SK-N-SH (cell line): ENCODE results near the gene EPS8L2. TPM values are rescaled to one million over a fixed set of nuclear protein-coding genes. Genes with fewer than 3 reads are reported as not detected.
"Not testable (repeated sequence)": the region's sequence is repeated elsewhere in the genome, so short reads cannot be mapped to it uniquely, and the experiment has no call there.

Experiments used
- CTCF ChIA-PET: fragments of 300-600, 350-600 bp; formaldehyde crosslinking; extraction: SDS; loops from one replicate; lab custom pipeline; 2021; lab: Yijun Ruan, JAX
- POLR2A ChIA-PET: fragments of 350-600 bp; sonication (Branson Sonifier 250); formaldehyde crosslinking; extraction: SDS; loops from one replicate; lab custom pipeline; 2020; ENCODE audit warnings: antibody characterized with exemption, inconsistent platforms; lab: Yijun Ruan, JAX
- DNase-seq: peaks from one replicate; pipeline ENCODE4 v3.0.0; 2012
- H2AFZ ChIP-seq: fragments of 200-600 bp; sonication (generic); 2 replicates; pipeline ENCODE4 v1.8.1; 2016; ENCODE audit warnings: antibody characterized with exemption, mild to moderate bottlenecking, low read depth
- H3F3A ChIP-seq: fragments of 200-600 bp; sonication (generic); replicated peaks from 2 replicates; pipeline ENCODE3; 2016; ENCODE audit warnings: antibody characterized with exemption, mild to moderate bottlenecking; ENCODE audit not compliant: insufficient read depth
- H3K27ac ChIP-seq, 2 experiments: fragments of 200-500 bp in 1 of 2; fragments of 200-600 bp in 1 of 2; sonication (Bioruptor generic) in 1 of 2; sonication (generic), shearing (Covaris generic) in 1 of 2; 2 replicates each; pipeline versions ENCODE4 v1.5.1 to v1.6.1; 2014 to 2016; ENCODE audit warnings: low read depth in 2 of 2, inconsistent platforms in 1 of 2, low read length in 1 of 2, mild to moderate bottlenecking in 1 of 2, mixed read lengths in 1 of 2
- H3K27me3 ChIP-seq: fragments of 200-600 bp; sonication (generic), shearing (Covaris generic); 2 replicates; pipeline ENCODE4 v1.6.1; 2016; ENCODE audit warnings: mixed run types; ENCODE audit not compliant: insufficient read depth
- H3K36me3 ChIP-seq, 2 experiments: fragments of 200-500 bp in 1 of 2; fragments of 200-600 bp in 1 of 2; sonication (Bioruptor generic) in 1 of 2; sonication (generic) in 1 of 2; replicated peaks in 1 of 2; 2 replicates each; pipeline versions ENCODE3 to v1.5.1; 2014 to 2016; ENCODE audit warnings: low read length in 1 of 2, mild to moderate bottlenecking in 1 of 2; ENCODE audit not compliant: insufficient read depth in 2 of 2, control insufficient read depth in 1 of 2
- H3K4me1 ChIP-seq, 2 experiments: fragments of 200-500 bp in 1 of 2; fragments of 200-600 bp in 1 of 2; sonication (Bioruptor generic) in 1 of 2; sonication (generic), shearing (Covaris generic) in 1 of 2; 2 replicates each; pipeline versions ENCODE4 v1.5.1 to v1.6.1; 2014 to 2016; ENCODE audit warnings: low read depth in 1 of 2, low read length in 1 of 2, mixed run types in 1 of 2; ENCODE audit not compliant: insufficient read depth in 2 of 2, control insufficient read depth in 1 of 2
- H3K4me2 ChIP-seq: fragments of 200-600 bp; sonication (generic), shearing (Covaris generic); 2 replicates; pipeline ENCODE4 v1.6.1; 2017; ENCODE audit warnings: mixed run types
- H3K4me3 ChIP-seq, 2 experiments: fragments of 200-500 bp in 1 of 2; fragments of 200-600 bp in 1 of 2; sonication (Bioruptor generic) in 1 of 2; sonication (generic), shearing (Covaris generic) in 1 of 2; 2 replicates each; pipeline versions ENCODE4 v1.5.1 to v1.8.1; 2014 to 2016; ENCODE audit warnings: low read depth in 2 of 2, inconsistent platforms in 1 of 2, low read length in 1 of 2, mild to moderate bottlenecking in 1 of 2, mixed read lengths in 1 of 2, moderate library complexity in 1 of 2
- H3K79me2 ChIP-seq: fragments of 200-600 bp; sonication (generic); 2 replicates; pipeline ENCODE4 v1.8.1; 2017; ENCODE audit warnings: mild to moderate bottlenecking; ENCODE audit not compliant: insufficient read depth
- H3K9ac ChIP-seq: fragments of 200-600 bp; sonication (generic); 2 replicates; pipeline ENCODE4 v1.6.1; 2017; ENCODE audit warnings: mixed run types
- H3K9me2 ChIP-seq: fragments of 200-600 bp; sonication (generic); 2 replicates; pipeline ENCODE4 v1.6.1; 2017; ENCODE audit warnings: mixed run types
- H3K9me3 ChIP-seq: fragments of 200-600 bp; sonication (generic); 2 replicates; pipeline ENCODE4 v1.6.1; 2017; ENCODE audit warnings: mixed run types, mild to moderate bottlenecking, moderate library complexity
- H4K20me1 ChIP-seq: fragments of 200-600 bp; sonication (generic); 2 replicates; pipeline ENCODE4 v1.6.1; 2017; ENCODE audit warnings: mild to moderate bottlenecking, mixed run types; ENCODE audit not compliant: insufficient read depth
- CHD2 ChIP-seq: fragments of 150-350 bp; IDR thresholded peaks from 2 replicates; pipeline ENCODE4 v1.6.1; 2018; ENCODE audit warnings: low read length; ENCODE audit not compliant: partially characterized antibody
- EZH2phosphoT487 ChIP-seq: fragments of 200-600 bp; sonication (generic); IDR thresholded peaks from 2 replicates; pipeline ENCODE4 v1.6.1; 2017; ENCODE audit warnings: low read depth, mixed run types, mild to moderate bottlenecking, antibody characterized with exemption, moderate library complexity, borderline replicate concordance
- FOSL2 ChIP-seq: IDR thresholded peaks from 2 replicates; pipeline ENCODE4 v1.4.0; 2012; ENCODE audit warnings: low read depth, mild to moderate bottlenecking, moderate library complexity, borderline replicate concordance
- IRF3 ChIP-seq: fragments of 150-350 bp; IDR thresholded peaks from 2 replicates; pipeline ENCODE4 v1.6.1; 2016; ENCODE audit warnings: mild to moderate bottlenecking, low read depth, low read length
- JUND ChIP-seq: IDR thresholded peaks from 2 replicates; pipeline ENCODE4 v1.4.0; 2012
- MAX ChIP-seq: IDR thresholded peaks from 2 replicates; pipeline ENCODE4 v1.4.0; 2012; ENCODE audit warnings: low read depth
- MEF2A ChIP-seq: IDR thresholded peaks from 2 replicates; pipeline ENCODE4 v1.4.0; 2012; ENCODE audit warnings: low read depth, borderline replicate concordance
- NFIC ChIP-seq: IDR thresholded peaks from 2 replicates; pipeline ENCODE4 v1.4.0; 2012; ENCODE audit warnings: borderline replicate concordance
- RCOR1 ChIP-seq: fragments of 150-350 bp; IDR thresholded peaks from 2 replicates; pipeline ENCODE4 v1.6.1; 2017; ENCODE audit warnings: antibody characterized with exemption, low read length
- RFX5 ChIP-seq: IDR thresholded peaks from 2 replicates; pipeline ENCODE4 v1.6.1; 2012; ENCODE audit warnings: mild to moderate bottlenecking, improper control_type of control experiment, low read length
- RXRA ChIP-seq: IDR thresholded peaks from 2 replicates; pipeline ENCODE4 v1.4.0; 2012; ENCODE audit warnings: low read depth, mild to moderate bottlenecking, borderline replicate concordance
- SIN3A ChIP-seq: IDR thresholded peaks from 2 replicates; pipeline ENCODE4 v1.6.1; 2012; ENCODE audit warnings: low read depth, mild to moderate bottlenecking, low read length, moderate library complexity, borderline replicate concordance
- SMC3 ChIP-seq: IDR thresholded peaks from 2 replicates; pipeline ENCODE4 v1.6.1; 2012; ENCODE audit warnings: low read depth, low read length, improper control_type of control experiment
- YY1 ChIP-seq: IDR thresholded peaks from 2 replicates; pipeline ENCODE4 v1.4.0; 2012; ENCODE audit warnings: low read depth, mild to moderate bottlenecking
- WGBS: methylation state at CpG from one replicate; pipeline ENCODE4 v1.1.6; 2017; ENCODE audit warnings: low lambda C conversion rate; 5-methylcytosine and 5-hydroxymethylcytosine counted together
- polyA plus RNA-seq, 3 experiments: library from polyadenylated mRNA; depleted of rRNA; stranded (reverse); fragments of >200 nt; gene quantifications; 2 replicates each; pipeline ENCODE4 v1.2.3, GENCODE V29; 2012
- TF ChIP-seq, protein P1 (sequence below): IDR thresholded peaks from 2 replicates; pipeline ENCODE4; 2012
- TF ChIP-seq, protein P2 (sequence below): fragments of 200-600 bp; sonication (generic); IDR thresholded peaks from 2 replicates; pipeline ENCODE4 v1.6.1; 2017; ENCODE audit warnings: antibody characterized with exemption, mild to moderate bottlenecking, moderate library complexity

Gene EPS8L2
- polyA plus RNA-seq, 1 of the 3 experiments (the other 2 are of a cell fraction) = 0.74 TPM

DNA sequence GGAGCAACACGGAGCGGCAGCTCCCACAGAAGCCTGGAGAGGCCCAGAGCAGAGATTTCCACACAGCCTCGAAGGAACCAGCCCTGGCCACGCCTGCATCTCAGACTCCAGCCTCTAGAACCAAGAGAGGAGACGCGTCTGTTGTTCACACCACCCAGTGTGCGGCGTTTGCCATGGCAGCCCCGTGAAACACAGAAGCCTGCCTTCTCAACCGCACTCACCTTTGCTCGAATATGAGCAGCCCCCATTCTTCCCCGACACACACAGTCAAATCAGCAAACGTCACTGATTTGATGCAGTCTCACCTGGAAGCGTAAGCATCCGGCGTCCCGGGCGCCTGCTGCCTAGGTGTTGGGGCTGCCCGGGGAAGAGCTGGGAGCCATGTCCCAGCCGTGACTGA, 27.0 kb downstream of the EPS8L2 start:
- 69% methylated on average over 6 of the region's 20 CpGs for WGBS

DNA sequence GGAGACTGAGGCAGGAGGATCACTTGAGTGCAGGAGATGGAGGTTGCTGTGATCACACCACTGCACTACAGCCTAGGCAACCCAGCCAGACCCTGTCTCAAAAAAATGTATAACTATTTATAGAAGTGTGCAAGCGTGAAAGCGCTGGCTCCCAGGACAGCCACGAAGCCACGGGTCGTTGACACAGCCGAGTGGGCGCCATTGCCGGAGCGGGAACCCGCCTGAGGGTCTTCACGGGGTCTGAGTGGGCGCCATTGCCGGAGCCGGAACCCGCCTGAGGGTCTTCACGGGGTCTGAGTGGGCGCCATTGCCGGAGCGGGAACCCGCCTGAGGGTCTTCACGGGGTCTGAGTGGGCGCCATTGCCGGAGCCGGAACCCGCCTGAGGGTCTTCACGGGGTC, 28.5 kb downstream of the EPS8L2 start:
- H3K4me3 ChIP-seq, H3F3A ChIP-seq, H3K4me1 ChIP-seq, H3K27ac ChIP-seq, POLR2A ChIA-PET, H2AFZ ChIP-seq, H3K27me3 ChIP-seq, H3K9ac ChIP-seq, H4K20me1 ChIP-seq, DNase-seq, H3K9me3 ChIP-seq, H3K79me2 ChIP-seq, CTCF ChIA-PET, H3K4me2 ChIP-seq, H3K9me2 ChIP-seq, H3K36me3 ChIP-seq: not testable (repeated sequence)
- WGBS = 88% methylated on average over 22 of the region's 26 CpGs

More for the DNA sequence above, 27.0 kb downstream of the EPS8L2 start:
- Histone ChIP-seq H3K36me3 (no peaks in the 10 kb centered on the region), H3K9me2 (no peaks in the 10 kb centered on the region), H3K9me3 (no peaks in the 10 kb centered on the region), H3K9ac (no peak overlapping the region), H3K4me3 (no peak overlapping the region), H3K79me2 (no peaks in the 10 kb centered on the region), H3K4me1 (peaks cover 0 to 3% of the 10 kb centered on the region in 2 experiments; a peak in 1 of 4 replicates), H2AFZ (no peak overlapping the region), H4K20me1 (no peaks in the 10 kb centered on the region), H3F3A (no peaks in the 10 kb centered on the region), H3K27me3 (no peaks in the 10 kb centered on the region; the same call in 1 of the 2 replicates), H3K4me2 (no peak overlapping the region), H3K27ac (no peak overlapping the region)
- no peak for DNase-seq
- ChIA-PET POLR2A (no interaction called here), CTCF (interaction anchor here (1.1 kb wide), 1 partner anchor 11 kb away, joined by 3 read pairs; no protein-coding TSS in a partner anchor)
- no peak for TF ChIP-seq NFIC
- no peak for TF ChIP-seq CHD2
- TF ChIP-seq, protein P1, sequence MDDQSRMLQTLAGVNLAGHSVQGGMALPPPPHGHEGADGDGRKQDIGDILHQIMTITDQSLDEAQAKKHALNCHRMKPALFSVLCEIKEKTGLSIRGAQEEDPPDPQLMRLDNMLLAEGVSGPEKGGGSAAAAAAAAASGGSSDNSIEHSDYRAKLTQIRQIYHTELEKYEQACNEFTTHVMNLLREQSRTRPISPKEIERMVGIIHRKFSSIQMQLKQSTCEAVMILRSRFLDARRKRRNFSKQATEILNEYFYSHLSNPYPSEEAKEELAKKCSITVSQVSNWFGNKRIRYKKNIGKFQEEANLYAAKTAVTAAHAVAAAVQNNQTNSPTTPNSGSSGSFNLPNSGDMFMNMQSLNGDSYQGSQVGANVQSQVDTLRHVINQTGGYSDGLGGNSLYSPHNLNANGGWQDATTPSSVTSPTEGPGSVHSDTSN = no peak
- TF ChIP-seq RFX5 = no peak
- TF ChIP-seq SIN3A = no peak

DNA sequence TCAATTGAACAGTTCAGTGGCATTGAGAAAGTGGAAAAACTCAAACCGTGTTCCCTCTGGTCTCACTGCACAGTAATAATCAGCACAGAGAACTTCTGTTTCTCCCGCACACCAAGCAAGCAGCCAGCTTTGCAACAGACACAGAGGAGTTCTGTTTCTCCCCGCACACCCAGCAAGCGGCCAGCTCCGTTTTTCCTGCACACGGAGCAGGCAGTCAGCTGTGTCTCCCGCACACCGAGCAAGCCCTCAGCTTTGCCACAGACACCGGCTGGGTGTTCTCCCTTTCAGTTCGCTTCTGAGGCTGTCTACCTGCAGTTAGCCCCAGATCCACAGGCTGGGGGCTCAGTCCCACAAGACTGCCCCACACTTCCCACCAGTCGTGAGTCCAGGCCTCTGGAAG, 31.3 kb downstream of the EPS8L2 start:
- no peaks in the 10 kb centered on the region; the same call in 1 of the 2 replicates for H3K27me3 ChIP-seq
- H3K4me1 ChIP-seq = no peaks in the 10 kb centered on the region
- 68% methylated on average over 11 of the region's 11 CpGs for WGBS
- ChIA-PET CTCF (interaction anchor here (2.4 kb wide), 1 partner anchor 14 kb away, joined by 7 read pairs; no protein-coding TSS in a partner anchor), POLR2A (no interaction called here)
- no peak for DNase-seq
- H3K9me2 ChIP-seq = no peaks in the 10 kb centered on the region
- H3K79me2 ChIP-seq = no peaks in the 10 kb centered on the region
- H3K4me2 ChIP-seq = no peak overlapping the region
- H2AFZ ChIP-seq = no peak overlapping the region
- no peak overlapping the region for H3K4me3 ChIP-seq
- H3F3A ChIP-seq = no peaks in the 10 kb centered on the region
- no peak overlapping the region for H3K9ac ChIP-seq
- no peaks in the 10 kb centered on the region for H3K36me3 ChIP-seq
- H4K20me1 ChIP-seq = no peaks in the 10 kb centered on the region
- no peaks in the 10 kb centered on the region for H3K9me3 ChIP-seq
- no peak overlapping the region for H3K27ac ChIP-seq
- TF ChIP-seq JUND = no peak
- TF ChIP-seq RCOR1 = no peak
- no peak for TF ChIP-seq FOSL2
- no peak for TF ChIP-seq IRF3
- no peak for TF ChIP-seq SMC3
- TF ChIP-seq RXRA = no peak
- no peak for TF ChIP-seq YY1
- TF ChIP-seq, protein P1 = no peak
- no peak for TF ChIP-seq MAX
- no peak for TF ChIP-seq MEF2A
- TF ChIP-seq, protein P2, sequence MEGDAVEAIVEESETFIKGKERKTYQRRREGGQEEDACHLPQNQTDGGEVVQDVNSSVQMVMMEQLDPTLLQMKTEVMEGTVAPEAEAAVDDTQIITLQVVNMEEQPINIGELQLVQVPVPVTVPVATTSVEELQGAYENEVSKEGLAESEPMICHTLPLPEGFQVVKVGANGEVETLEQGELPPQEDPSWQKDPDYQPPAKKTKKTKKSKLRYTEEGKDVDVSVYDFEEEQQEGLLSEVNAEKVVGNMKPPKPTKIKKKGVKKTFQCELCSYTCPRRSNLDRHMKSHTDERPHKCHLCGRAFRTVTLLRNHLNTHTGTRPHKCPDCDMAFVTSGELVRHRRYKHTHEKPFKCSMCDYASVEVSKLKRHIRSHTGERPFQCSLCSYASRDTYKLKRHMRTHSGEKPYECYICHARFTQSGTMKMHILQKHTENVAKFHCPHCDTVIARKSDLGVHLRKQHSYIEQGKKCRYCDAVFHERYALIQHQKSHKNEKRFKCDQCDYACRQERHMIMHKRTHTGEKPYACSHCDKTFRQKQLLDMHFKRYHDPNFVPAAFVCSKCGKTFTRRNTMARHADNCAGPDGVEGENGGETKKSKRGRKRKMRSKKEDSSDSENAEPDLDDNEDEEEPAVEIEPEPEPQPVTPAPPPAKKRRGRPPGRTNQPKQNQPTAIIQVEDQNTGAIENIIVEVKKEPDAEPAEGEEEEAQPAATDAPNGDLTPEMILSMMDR = no peak
- TF ChIP-seq RFX5 = no peak
- TF ChIP-seq EZH2phosphoT487 = no peak
